ENCODE results near the gene CD74. TPM values are rescaled to one million over a fixed set of nuclear protein-coding genes. Genes with fewer than 3 reads are reported as not detected.

CD74 gene
- total RNA-seq, 1 experiment from 2014 or later, result 0.22 TPM

- H3K4me2 ChIP-seq (ENCODE audit: low read length), result no peak overlapping the region
- peak; percentile 64 for DNase-seq
- no peaks in the 10 kb centered on the region for H4K20me1 ChIP-seq (ENCODE audit: low read length)
- H3K36me3 ChIP-seq (ENCODE audit: low read depth, low read length), result no peaks in the 10 kb centered on the region
- CTCF ChIA-PET, result interaction anchor here (0.6 kb wide), 4 partner anchors 24 to 577 kb away, joined by 3 to 4 read pairs (median 4); no protein-coding TSS in a partner anchor
- peak; percentile 67 for ATAC-seq
- no peak overlapping the region for H3K27ac ChIP-seq (ENCODE audit: low read length)
- no peak overlapping the region for H2AFZ ChIP-seq (ENCODE audit: low read length)
- no peaks in the 10 kb centered on the region for H3K27me3 ChIP-seq (ENCODE audit: low read length)
- TF ChIP-seq EZH2 (IDR thresholded peaks at IDR 0.05; ENCODE audit: low read length, unreplicated experiment), result no peak
- no peak for TF ChIP-seq EZH2phosphoT487 (IDR thresholded peaks at IDR 0.05; ENCODE audit: borderline replicate concordance, low read length)
- TF ChIP-seq, protein P1, sequence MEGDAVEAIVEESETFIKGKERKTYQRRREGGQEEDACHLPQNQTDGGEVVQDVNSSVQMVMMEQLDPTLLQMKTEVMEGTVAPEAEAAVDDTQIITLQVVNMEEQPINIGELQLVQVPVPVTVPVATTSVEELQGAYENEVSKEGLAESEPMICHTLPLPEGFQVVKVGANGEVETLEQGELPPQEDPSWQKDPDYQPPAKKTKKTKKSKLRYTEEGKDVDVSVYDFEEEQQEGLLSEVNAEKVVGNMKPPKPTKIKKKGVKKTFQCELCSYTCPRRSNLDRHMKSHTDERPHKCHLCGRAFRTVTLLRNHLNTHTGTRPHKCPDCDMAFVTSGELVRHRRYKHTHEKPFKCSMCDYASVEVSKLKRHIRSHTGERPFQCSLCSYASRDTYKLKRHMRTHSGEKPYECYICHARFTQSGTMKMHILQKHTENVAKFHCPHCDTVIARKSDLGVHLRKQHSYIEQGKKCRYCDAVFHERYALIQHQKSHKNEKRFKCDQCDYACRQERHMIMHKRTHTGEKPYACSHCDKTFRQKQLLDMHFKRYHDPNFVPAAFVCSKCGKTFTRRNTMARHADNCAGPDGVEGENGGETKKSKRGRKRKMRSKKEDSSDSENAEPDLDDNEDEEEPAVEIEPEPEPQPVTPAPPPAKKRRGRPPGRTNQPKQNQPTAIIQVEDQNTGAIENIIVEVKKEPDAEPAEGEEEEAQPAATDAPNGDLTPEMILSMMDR (conservative IDR thresholded peaks at IDR 0.05; ENCODE audit: low read depth, low read length), result no peak
- H3K9me3 ChIP-seq (ENCODE audit: low read length), result no peaks in the 10 kb centered on the region
- BruUV-seq (replicated peaks), result no TSS peak
- intact Hi-C loops (cut with micrococcal nuclease), result no loop called here
- no peak overlapping the region for H3K4me3 ChIP-seq (ENCODE audit: low read length)
- no peaks in the 10 kb centered on the region; the same call in 1 of the 2 replicates for H3K4me1 ChIP-seq (ENCODE audit: insufficient read depth, low read length)
- no peaks in the 10 kb centered on the region for H3K9me2 ChIP-seq (replicated peaks; ENCODE audit: low read length)
- no peaks in the 10 kb centered on the region for H3F3A ChIP-seq (ENCODE audit: low read length, unreplicated experiment)
- H3K9ac ChIP-seq (ENCODE audit: low read length), result no peak overlapping the region
- POLR2A ChIA-PET (ENCODE audit: unreplicated experiment), result interaction anchor here (0.6 kb wide), 1 partner anchor 290 kb away, joined by 13 read pairs; no protein-coding TSS in a partner anchor
- H3K79me2 ChIP-seq (ENCODE audit: low read length), result no peaks in the 10 kb centered on the region
Observed at GRCh38 chr5:150410524-150411244, 2.0 kb downstream of the CD74 start.

DNA sequence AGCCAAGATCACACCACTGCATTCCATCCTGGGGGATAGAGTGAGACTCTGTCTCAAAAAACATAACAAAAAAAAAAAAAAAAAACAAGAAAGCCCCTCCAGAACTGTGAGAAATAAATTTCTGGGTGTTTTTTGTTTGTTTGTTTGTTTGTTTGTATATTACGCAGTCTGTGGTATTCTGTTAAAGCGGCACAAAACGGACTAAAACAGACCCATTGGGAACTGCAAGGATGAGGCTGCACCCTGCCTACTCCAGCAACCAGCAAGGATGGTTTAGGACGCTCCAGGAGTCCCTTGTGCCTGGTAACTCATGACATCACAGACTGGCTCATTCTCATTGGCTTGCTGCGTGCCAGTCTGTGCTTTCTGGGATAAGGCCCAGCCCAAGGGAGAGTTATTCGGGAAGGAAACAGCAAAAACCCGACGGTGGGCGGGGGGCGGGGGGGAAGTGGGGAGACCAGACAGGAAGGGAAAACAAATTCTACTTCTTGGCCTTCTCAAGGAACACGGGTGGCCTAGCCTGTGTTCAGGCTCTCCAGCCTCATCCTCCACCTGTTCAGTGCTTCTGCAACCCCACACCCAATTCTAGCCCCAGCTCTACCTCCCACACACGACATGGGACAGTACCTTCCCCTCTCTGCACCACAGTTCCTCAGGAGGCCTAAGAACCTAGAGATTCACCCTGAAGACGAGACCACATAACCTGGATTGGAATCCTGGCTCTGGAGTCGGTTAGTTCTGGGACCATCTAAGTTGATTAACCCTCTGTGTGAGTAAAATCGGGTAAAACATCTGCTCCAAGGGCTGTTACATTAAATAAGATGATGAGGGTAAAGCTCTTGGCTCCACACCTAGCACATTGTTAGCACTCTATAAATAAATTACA, 2.8 kb downstream of the CD74 start:
- no peaks in the 10 kb centered on the region; the same call in 1 of the 2 replicates for H3K4me1 ChIP-seq (ENCODE audit: insufficient read depth, low read length)
- TF ChIP-seq EZH2 (IDR thresholded peaks at IDR 0.05; ENCODE audit: low read length, unreplicated experiment), result no peak
- no peak for TF ChIP-seq EZH2phosphoT487 (IDR thresholded peaks at IDR 0.05; ENCODE audit: borderline replicate concordance, low read length)
- TF ChIP-seq, protein P1 (conservative IDR thresholded peaks at IDR 0.05; ENCODE audit: low read depth, low read length), result no peak
- DNase-seq (peak; percentile 93), ATAC-seq (peak; percentile 99)
- no peaks in the 10 kb centered on the region for H3K79me2 ChIP-seq (ENCODE audit: low read length)
- H3K9me2 ChIP-seq (replicated peaks; ENCODE audit: low read length), result no peaks in the 10 kb centered on the region
- BruUV-seq (replicated peaks), result no TSS peak
- H3K4me2 ChIP-seq (ENCODE audit: low read length), result peak overlapping the region; percentile 47
- H3F3A ChIP-seq (ENCODE audit: low read length, unreplicated experiment), result no peaks in the 10 kb centered on the region
- intact Hi-C loops (cut with micrococcal nuclease), result no loop called here
- H2AFZ ChIP-seq (ENCODE audit: low read length), result peak overlapping the region; percentile 40
- no peak overlapping the region for H3K27ac ChIP-seq (ENCODE audit: low read length)
- no peaks in the 10 kb centered on the region for H3K27me3 ChIP-seq (ENCODE audit: low read length)
- no peaks in the 10 kb centered on the region for H3K9me3 ChIP-seq (ENCODE audit: low read length)
- no peaks in the 10 kb centered on the region for H4K20me1 ChIP-seq (ENCODE audit: low read length)
- H3K9ac ChIP-seq (ENCODE audit: low read length), result no peak overlapping the region
- H3K36me3 ChIP-seq (ENCODE audit: low read depth, low read length), result no peaks in the 10 kb centered on the region
- no peak overlapping the region for H3K4me3 ChIP-seq (ENCODE audit: low read length)
- POLR2A ChIA-PET (ENCODE audit: unreplicated experiment), result no interaction called here
- CTCF ChIA-PET, result no interaction called here

Data from PC-3 (cell line).